Stomach (tissue), 9 donors: Measurements from ENCODE around the gene CLDN20. TPM values are rescaled to one million over a fixed set of nuclear protein-coding genes. Genes with fewer than 3 reads are reported as not detected.
A peak's percentile ranks its signal among the peaks of the same experiment; 100 is the strongest.

ENCODE experiments used
- DNase-seq, 2 donors: peaks; one replicate each; pipeline versions ENCODE4 v3.0.0 to v3.0.0-alpha.2; 2013 to 2019
- H3K27ac ChIP-seq, 5 donors: fragments of 200-600 bp in 4 of 5; sonication (generic) in 4 of 5; one replicate each; pipeline ENCODE4 v1.5.1; 2013 to 2019; ENCODE audit warnings: mild to moderate bottlenecking in 1 of 5, moderate library complexity in 1 of 5
- H3K27me3 ChIP-seq, 3 donors: fragments of 200-600 bp; sonication (generic); one replicate each; pipeline ENCODE4 v1.5.1; 2017 to 2019; ENCODE audit warnings: mixed run types in 1 of 3
- H3K36me3 ChIP-seq, 4 donors: fragments of 200-600 bp; sonication (generic); 1 replicate in 3 of 4; 2 replicates in 1 of 4; pipeline ENCODE4 v1.5.1; 2016 to 2019
- H3K4me1 ChIP-seq, 4 donors: fragments of 200-600 bp; sonication (generic); one replicate each; pipeline ENCODE4 v1.5.1; 2016 to 2019
- H3K4me3 ChIP-seq, 4 donors: fragments of 200-600 bp; sonication (generic) in 3 of 4; one replicate each; pipeline ENCODE4 v1.5.1; 2016 to 2019; ENCODE audit warnings: mild to moderate bottlenecking in 1 of 4
- H3K9me3 ChIP-seq, 4 donors: fragments of 200-600 bp; sonication (generic); one replicate each; pipeline ENCODE4 v1.5.1; 2016 to 2019
- CTCF ChIP-seq, 7 experiments: fragments of 450-650 bp in 4 of 7; fragments of 200-600 bp in 3 of 7; sonication (generic) in 3 of 7; IDR thresholded peaks; one replicate each; pipeline ENCODE4 v1.5.1; 2016 to 2019; ENCODE audit warnings: antibody characterized with exemption in 7 of 7, control low read depth in 2 of 7, mild to moderate bottlenecking in 1 of 7
- EP300 ChIP-seq: sonication (generic); formaldehyde crosslinking; IDR thresholded peaks from one replicate; pipeline ENCODE4 v1.6.1; 2017; ENCODE audit warnings: antibody characterized with exemption
- POLR2A ChIP-seq, 4 donors: fragments of 450-650 bp; IDR thresholded peaks; one replicate each; pipeline ENCODE4 v1.6.1; 2016; ENCODE audit warnings: antibody characterized with exemption in 4 of 4, control low read depth in 2 of 4, mild to moderate bottlenecking in 1 of 4, moderate library complexity in 1 of 4
- POLR2AphosphoS5 ChIP-seq, 3 donors: sonication (generic); formaldehyde crosslinking; IDR thresholded peaks; one replicate each; pipeline ENCODE4 v1.6.1; 2016; ENCODE audit warnings: antibody characterized with exemption in 3 of 3
- WGBS, 5 donors: extraction: QIAGEN DNeasy Blood & Tissue Kit in 3 of 5; methylation state at CpG; one replicate each; pipeline versions ENCODE4 v1.1.5 to v1.1.7; 2013 to 2018; 5-methylcytosine and 5-hydroxymethylcytosine counted together
- intact Hi-C: fragments of 100-400 bp; cut with DNase I; formaldehyde crosslinking; loops from one replicate; pipeline ENCODE4 v1.15.1; 2023; ENCODE audit warnings: low total_unique reads
- polyA plus RNA-seq, 3 donors: library from polyadenylated mRNA; stranded (reverse); fragments of 200-250 nt; gene quantifications; one replicate each; pipeline ENCODE4 v1.2.3, GENCODE V29; 2013
- total RNA-seq, 5 donors: library from RNA; depleted of rRNA; stranded (reverse); fragments of >200 nt; gene quantifications; one replicate each; pipeline versions ENCODE4 v1.1.0 to v1.2.3, GENCODE V29; 2014 to 2016
- donor health status: healthy with polysubstance abuse.
- donor health status: Bipolar disorder and iron deficiency.
- donor health status: healthy.

The CLDN20 gene
- total and polyA plus RNA-seq, 8 donors: not detected

- Histone ChIP-seq H3K4me1 (peaks cover 5 to 43% (median 29%) of the 10 kb centered on the region in 4 donors), H3K36me3 (peaks cover 0 to 17% (median 15%) of the 10 kb centered on the region in 4 donors), H3K27me3 (no peaks in the 10 kb centered on the region), H3K4me3 (peak within 1 kb of the TSS; percentile 84 to 92 (median 88)), H3K9me3 (no peaks in the 10 kb centered on the region), H3K27ac (peak within 1 kb of the TSS; percentile 83 to 92 (median 91))
- TF ChIP-seq CTCF (IDR thresholded peaks at IDR 0.05) (no peak), POLR2A (IDR thresholded peaks at IDR 0.05) (peak in 1 of 4 donors; percentile 53), POLR2AphosphoS5 (IDR thresholded peaks at IDR 0.05) (peak; percentile 90 to 97 (median 90))
- WGBS, 5 donors: 0 to 1% (median 0%) methylated on average over 27 to 52 of the region's 52 CpGs
- intact Hi-C loops: no loop called here
- peak; percentile 99 to 100 for DNase-seq
Observed at GRCh38 chr6:155314092-155314772, 50.4 kb downstream of the CLDN20 start, which contains the start of gene TFB1M. Gene TFB1M (minus strand): TSS chr6:155314484. CDS start chr6:155314428, 56 bp downstream.

- intact Hi-C loops: no loop called here
- peak in 2 of 3 donors; percentile 52 to 66 for TF ChIP-seq POLR2AphosphoS5 (IDR thresholded peaks at IDR 0.05)
- TF ChIP-seq EP300: no peak
- TF ChIP-seq CTCF (IDR thresholded peaks at IDR 0.05): no peak
- TF ChIP-seq POLR2A (IDR thresholded peaks at IDR 0.05): no peak
- DNase-seq: peak; percentile 64 to 87
- no peaks in the 10 kb centered on the region for H3K27me3 ChIP-seq
- H3K27ac ChIP-seq: peak overlapping the region; percentile 83 to 92 (median 91)
- no peaks in the 10 kb centered on the region for H3K9me3 ChIP-seq
- WGBS, 5 donors: 1 to 5% (median 2%) methylated on average over 20 of the region's 20 CpGs
- H3K4me3 ChIP-seq: peak overlapping the region; percentile 84 to 92 (median 88)
- peaks cover 5 to 43% (median 29%) of the 10 kb centered on the region in 4 donors for H3K4me1 ChIP-seq
- peaks cover 0 to 9% (median 9%) of the 10 kb centered on the region in 4 donors for H3K36me3 ChIP-seq
Observed at GRCh38 chr6:155314773-155315515, 51.1 kb downstream of the CLDN20 start.

GRCh38 chr6:155315516-155315871 lies 51.7 kb downstream of the CLDN20 start:
- TF ChIP-seq POLR2AphosphoS5 (IDR thresholded peaks at IDR 0.05) (no peak), POLR2A (IDR thresholded peaks at IDR 0.05) (no peak), EP300 (no peak)
- no peak for DNase-seq
- H3K27me3 ChIP-seq: no peaks in the 10 kb centered on the region
- peak overlapping the region in 4 of 5 donors; percentile 85 to 92 (median 91) for H3K27ac ChIP-seq
- no peaks in the 10 kb centered on the region for H3K9me3 ChIP-seq
- intact Hi-C loops: no loop called here
- WGBS, 5 donors: 16 to 32% (median 25%) methylated on average over 3 of the region's 3 CpGs
- peak overlapping the region; percentile 84 to 92 (median 88) for H3K4me3 ChIP-seq
- H3K4me1 ChIP-seq: peaks cover 5 to 43% (median 29%) of the 10 kb centered on the region in 4 donors
- H3K36me3 ChIP-seq: peaks cover 0 to 4% (median 3%) of the 10 kb centered on the region in 4 donors

GRCh38 chr6:155316419-155316818 lies 52.6 kb downstream of the CLDN20 start:
- H3K27me3 ChIP-seq: no peaks in the 10 kb centered on the region
- no peak overlapping the region for H3K27ac ChIP-seq
- no peak overlapping the region for H3K4me3 ChIP-seq
- intact Hi-C loops: no loop called here
- no peaks in the 10 kb centered on the region for H3K9me3 ChIP-seq
- H3K4me1 ChIP-seq: peaks cover 5 to 34% (median 24%) of the 10 kb centered on the region in 4 donors
- WGBS, 5 donors: 89 to 100% (median 92%) methylated on average over 1 of the region's 1 CpG
- no peak for TF ChIP-seq EP300
- DNase-seq: no peak
- no peaks in the 10 kb centered on the region for H3K36me3 ChIP-seq

- Histone ChIP-seq H3K27ac (no peak overlapping the region), H3K27me3 (no peaks in the 10 kb centered on the region), H3K4me1 (peaks cover 5 to 26% (median 17%) of the 10 kb centered on the region in 4 donors), H3K4me3 (no peak overlapping the region), H3K36me3 (no peaks in the 10 kb centered on the region), H3K9me3 (no peaks in the 10 kb centered on the region)
- intact Hi-C loops: no loop called here
- TF ChIP-seq POLR2AphosphoS5 (IDR thresholded peaks at IDR 0.05) (no peak), CTCF (IDR thresholded peaks at IDR 0.05) (no peak), POLR2A (IDR thresholded peaks at IDR 0.05) (no peak), EP300 (no peak)
- DNase-seq: no peak
- WGBS, 5 donors: 84 to 96% (median 91%) methylated on average over 1 of the region's 1 CpG
Observed at GRCh38 chr6:155317186-155317585, 53.4 kb downstream of the CLDN20 start.
